ENCODE data around the gene ST7. TPM values are rescaled to one million over a fixed set of nuclear protein-coding genes. Genes with fewer than 3 reads are reported as not detected.
A peak's percentile ranks its signal among the peaks of the same experiment; 100 is the strongest.

ST7 gene
- total RNA-seq, 3 donors from 2014 or later (not counting 1 experiment from before 2014, with no cell fraction given): 9.8 to 15.7 (median 12.9) TPM

GRCh38 chr7:117122536-117122935, 169.2 kb downstream of the ST7 start:
- no peaks in the 10 kb centered on the region for H3K9me3 Mint-ChIP-seq
- H3K36me3 Mint-ChIP-seq: no peaks in the 10 kb centered on the region
- Histone ChIP-seq H3K27ac (ENCODE audit: low read length) (no peak overlapping the region), H3K4me1 (ENCODE audit: control insufficient read depth, insufficient read depth, low read length) (no peaks in the 10 kb centered on the region), H3K4me3 (ENCODE audit: low read length) (no peak overlapping the region), H3K36me3 (ENCODE audit: control insufficient read depth, insufficient read depth, low read length) (no peaks in the 10 kb centered on the region), H3K27me3 (ENCODE audit: control insufficient read depth, insufficient read depth, low read length) (no peaks in the 10 kb centered on the region), H3K9me3 (ENCODE audit: control insufficient read depth, insufficient read depth, low read length) (no peaks in the 10 kb centered on the region)
- intact Hi-C loops (cut with micrococcal nuclease): no loop called here
- H3K27me3 Mint-ChIP-seq (ENCODE audit: low read depth in 2 of 2): no peaks in the 10 kb centered on the region
- no peak overlapping the region for H3K4me3 Mint-ChIP-seq
- peaks cover 6% of the 10 kb centered on the region in 2 donors for H3K4me1 Mint-ChIP-seq
- no peak for TF ChIP-seq CTCF (IDR thresholded peaks at IDR 0.05)
- H3K27ac Mint-ChIP-seq: no peak overlapping the region
- DNase-seq (no peak), ATAC-seq (no peak)

DNA sequence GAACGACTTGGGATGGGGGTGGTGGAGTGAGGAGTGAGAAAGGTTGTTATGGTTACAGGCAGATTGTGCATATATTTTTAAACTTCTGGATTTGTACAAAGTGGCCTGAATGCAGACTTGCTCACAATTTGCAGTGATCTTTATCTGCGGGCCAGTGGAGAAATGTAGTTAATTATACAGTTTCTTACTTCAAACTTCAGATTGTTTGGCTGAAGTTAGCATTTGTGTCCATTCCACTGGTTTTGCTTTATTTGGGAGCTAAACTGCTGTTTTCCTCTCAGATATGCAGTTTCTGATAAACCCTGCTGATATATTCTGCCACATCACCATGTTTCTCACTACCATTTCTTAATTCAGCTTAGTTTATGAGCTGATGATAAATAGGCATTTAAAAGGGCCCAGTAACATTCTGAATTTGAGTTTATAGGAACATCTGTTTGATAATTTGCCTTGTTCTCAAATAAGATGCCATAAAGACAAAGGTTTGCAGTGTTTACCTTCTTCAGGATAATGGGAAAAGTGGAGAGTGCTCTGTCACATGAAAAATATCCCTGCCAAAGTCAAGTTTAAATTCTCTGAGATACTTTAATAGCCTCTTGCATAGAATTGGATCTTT, 170.1 kb downstream of the ST7 start:
- TF ChIP-seq CTCF (IDR thresholded peaks at IDR 0.05): no peak
- H3K27ac Mint-ChIP-seq: no peak overlapping the region
- intact Hi-C loops (cut with micrococcal nuclease): no loop called here
- H3K4me1 ChIP-seq (ENCODE audit: control insufficient read depth, insufficient read depth, low read length): no peaks in the 10 kb centered on the region
- no peaks in the 10 kb centered on the region for H3K27me3 ChIP-seq (ENCODE audit: control insufficient read depth, insufficient read depth, low read length)
- H3K36me3 ChIP-seq (ENCODE audit: control insufficient read depth, insufficient read depth, low read length): no peaks in the 10 kb centered on the region
- WGBS (ENCODE audit: insufficient coverage): 90% methylated on average over 1 of the region's 2 CpGs
- no peak overlapping the region for H3K4me3 ChIP-seq (ENCODE audit: low read length)
- H3K9me3 Mint-ChIP-seq: no peaks in the 10 kb centered on the region
- no peak overlapping the region for H3K4me3 Mint-ChIP-seq
- peaks cover 6% of the 10 kb centered on the region in 2 donors for H3K4me1 Mint-ChIP-seq
- ATAC-seq: no peak
- H3K27me3 Mint-ChIP-seq (ENCODE audit: low read depth in 2 of 2): no peaks in the 10 kb centered on the region
- no peak overlapping the region for H3K27ac ChIP-seq (ENCODE audit: low read length)
- no peak for DNase-seq
- no peaks in the 10 kb centered on the region for H3K36me3 Mint-ChIP-seq
- no peaks in the 10 kb centered on the region for H3K9me3 ChIP-seq (ENCODE audit: control insufficient read depth, insufficient read depth, low read length)

GRCh38 chr7:117124591-117125220, 171.4 kb downstream of the ST7 start:
- Mint-ChIP-seq H3K9me3 (no peaks in the 10 kb centered on the region), H3K36me3 (no peaks in the 10 kb centered on the region), H3K4me1 (peaks cover 6% of the 10 kb centered on the region in 2 donors), H3K27me3 (ENCODE audit: low read depth in 2 of 2) (no peaks in the 10 kb centered on the region), H3K4me3 (no peak overlapping the region), H3K27ac (no peak overlapping the region)
- Histone ChIP-seq H3K9me3 (ENCODE audit: control insufficient read depth, insufficient read depth, low read length) (no peaks in the 10 kb centered on the region), H3K27ac (ENCODE audit: low read length) (no peak overlapping the region), H3K4me1 (ENCODE audit: control insufficient read depth, insufficient read depth, low read length) (no peaks in the 10 kb centered on the region), H3K4me3 (ENCODE audit: low read length) (no peak overlapping the region), H3K27me3 (ENCODE audit: control insufficient read depth, insufficient read depth, low read length) (no peaks in the 10 kb centered on the region), H3K36me3 (ENCODE audit: control insufficient read depth, insufficient read depth, low read length) (no peaks in the 10 kb centered on the region)
- WGBS (ENCODE audit: insufficient coverage): 45% methylated on average over 3 of the region's 4 CpGs
- TF ChIP-seq CTCF (IDR thresholded peaks at IDR 0.05): no peak
- ATAC-seq (peak; percentile 39 to 80 (median 46)), DNase-seq (peak; percentile 20 to 41)
- intact Hi-C loops (cut with micrococcal nuclease): no loop called here

Measured in natural killer cell (primary cell).